Testis (tissue), 3 donors: Measurements from ENCODE around the gene NUCKS1. TPM values are rescaled to one million over a fixed set of nuclear protein-coding genes. Genes with fewer than 3 reads are reported as not detected.

Experiments used
- DNase-seq: peaks from one replicate; pipeline ENCODE4 v3.0.0-alpha.2; 2019
- H3K27ac ChIP-seq, 2 donors: fragments of 200-600 bp; sonication (generic); one replicate each; pipeline ENCODE4 v1.5.1; 2019
- H3K27me3 ChIP-seq: fragments of 200-600 bp; sonication (generic); one replicate; pipeline ENCODE4 v1.5.1; 2019
- H3K36me3 ChIP-seq: fragments of 200-600 bp; sonication (generic); one replicate; pipeline ENCODE4 v1.5.1; 2017; ENCODE audit warnings: low read depth; ENCODE audit errors: missing control alignments
- H3K4me1 ChIP-seq: fragments of 200-600 bp; sonication (generic); one replicate; pipeline ENCODE4 v1.5.1; 2019
- H3K4me3 ChIP-seq, 2 donors: fragments of 200-600 bp; sonication (generic); one replicate each; pipeline ENCODE4 v1.5.1; 2017 to 2019
- H3K9me3 ChIP-seq: fragments of 200-600 bp; sonication (generic); one replicate; pipeline ENCODE4 v1.5.1; 2017
- CTCF ChIP-seq, 3 experiments: fragments of 450-650 bp in 2 of 3; fragments of 200-600 bp in 1 of 3; sonication (generic) in 1 of 3; IDR thresholded peaks; one replicate each; pipeline ENCODE4 v1.5.1; 2016 to 2019; ENCODE audit warnings: antibody characterized with exemption in 3 of 3, mild to moderate bottlenecking in 2 of 3, moderate library complexity in 1 of 3
- POLR2A ChIP-seq: fragments of 450-650 bp; IDR thresholded peaks from one replicate; pipeline ENCODE4 v1.6.1; 2017; ENCODE audit warnings: antibody characterized with exemption, mild to moderate bottlenecking, moderate library complexity
- WGBS, 2 donors: methylation state at CpG; one replicate each; pipeline ENCODE4 v1.1.5; 2018; 5-methylcytosine and 5-hydroxymethylcytosine counted together
- intact Hi-C: fragments of 100-400 bp; cut with DNase I; formaldehyde crosslinking; loops from one replicate; pipeline ENCODE4 v1.15.1; 2023; ENCODE audit warnings: low total_unique reads
- polyA plus RNA-seq: library from polyadenylated mRNA; stranded (reverse); fragments of 350-450 nt; fragmentation: Illumina TruSeq; extraction: RNeasy Lipid Tissue Mini Kit (QIAGEN cat#74804); gene quantifications from one replicate; pipeline ENCODE4 v1.2.3, GENCODE V29; 2014; ENCODE audit warnings: low read depth, low replicate concordance; ENCODE audit not compliant: insufficient read depth
- small RNA-seq, 2 donors: library from RNA; depleted of rRNA; stranded (forward); fragments of <200 nt; gene quantifications; one replicate each; pipeline ENCODE3, GENCODE V24; 2016
- total RNA-seq, 2 donors: library from RNA; depleted of rRNA; stranded (reverse); fragments of >200 nt; gene quantifications; one replicate each; pipeline ENCODE4 v1.2.3, GENCODE V29; 2016

The NUCKS1 gene
- total and polyA plus RNA-seq, 3 donors from 2014 or later = 57.7 to 98.6 (median 66.3) TPM

GRCh38 chr1:205664399-205665017, 85.5 kb downstream of the NUCKS1 start:
- no peak for DNase-seq
- intact Hi-C loops = no loop called here
- no peaks in the 10 kb centered on the region for H3K27me3 ChIP-seq
- no peak overlapping the region for H3K4me3 ChIP-seq
- H3K9me3 ChIP-seq = no peaks in the 10 kb centered on the region
- no peaks in the 10 kb centered on the region for H3K4me1 ChIP-seq
- H3K27ac ChIP-seq = no peak overlapping the region
- 81 to 86% methylated on average over 5 to 19 of the region's 19 CpGs for WGBS, 2 donors
- no peak for TF ChIP-seq POLR2A
- no peak for TF ChIP-seq CTCF (IDR thresholded peaks at IDR 0.05)
- no peaks in the 10 kb centered on the region for H3K36me3 ChIP-seq

- H3K27me3 ChIP-seq = no peaks in the 10 kb centered on the region
- WGBS, 2 donors = 87 to 90% methylated on average over 12 to 18 of the region's 18 CpGs
- no peaks in the 10 kb centered on the region for H3K9me3 ChIP-seq
- H3K27ac ChIP-seq = no peak overlapping the region
- TF ChIP-seq POLR2A = no peak
- no peak for TF ChIP-seq CTCF (IDR thresholded peaks at IDR 0.05)
- H3K36me3 ChIP-seq = no peaks in the 10 kb centered on the region
- intact Hi-C loops = no loop called here
- H3K4me3 ChIP-seq = no peak overlapping the region
- DNase-seq = no peak
- H3K4me1 ChIP-seq = peaks cover 8% of the 10 kb centered on the region
Measured at GRCh38 chr1:205663286-205663936, 86.6 kb downstream of the NUCKS1 start.

Small RNA genes lying within 50 kb of the gene (small RNA-seq; reads per million reads assigned to genes)
- 0 reads per million in 2 donors for gene RF00017
- 0 to 0.09 reads per million in 2 donors for gene RF00139

Other genes with a start within 250 kb of the NUCKS1 start
- 1 to 10 TPM; 6.5 to 8.5 TPM for gene CDK18, start 245.5 kb downstream of the NUCKS1 start, total RNA-seq
- 9.2 TPM for gene CDK18, start 245.5 kb downstream of the NUCKS1 start, polyA plus RNA-seq
- 10 to 100 TPM; 20.5 to 25.4 TPM for gene ELK4, start 118.2 kb downstream of the NUCKS1 start, total RNA-seq
- gene ELK4, start 118.2 kb downstream of the NUCKS1 start, polyA plus RNA-seq = 20.4 TPM
- gene SLC45A3, start 69.7 kb downstream of the NUCKS1 start, total RNA-seq = 1 to 10 TPM; 7.3 to 8.9 TPM
- gene SLC45A3, start 69.7 kb downstream of the NUCKS1 start, polyA plus RNA-seq = 4.5 TPM
- gene RAB29, start 25.3 kb upstream of the NUCKS1 start, total RNA-seq = 10 to 100 TPM in 1 of 2 donors, 1 to 10 TPM in 1; 7.4 to 10.8 TPM
- gene RAB29, start 25.3 kb upstream of the NUCKS1 start, polyA plus RNA-seq = 8.3 TPM
- gene SLC41A1, start 63.0 kb upstream of the NUCKS1 start, total RNA-seq = 100 to 1,000 TPM; 122 to 137 TPM
- 94.7 TPM for gene SLC41A1, start 63.0 kb upstream of the NUCKS1 start, polyA plus RNA-seq
- gene PM20D1, start 100.0 kb upstream of the NUCKS1 start, total RNA-seq = under 1 TPM; 0.71 to 0.81 TPM
- 1.7 TPM for gene PM20D1, start 100.0 kb upstream of the NUCKS1 start, polyA plus RNA-seq
- gene SLC26A9, start 193.3 kb upstream of the NUCKS1 start, total RNA-seq = under 1 TPM; 0.24 to 0.43 TPM
- gene SLC26A9, start 193.3 kb upstream of the NUCKS1 start, polyA plus RNA-seq = 0.26 TPM